Measurements from ENCODE around the gene NEURL1.
"Not testable (repeated sequence)": the region's sequence is repeated elsewhere in the genome, so short reads cannot be mapped to it uniquely, and the experiment has no call there.

NEURL1 gene

DNA sequence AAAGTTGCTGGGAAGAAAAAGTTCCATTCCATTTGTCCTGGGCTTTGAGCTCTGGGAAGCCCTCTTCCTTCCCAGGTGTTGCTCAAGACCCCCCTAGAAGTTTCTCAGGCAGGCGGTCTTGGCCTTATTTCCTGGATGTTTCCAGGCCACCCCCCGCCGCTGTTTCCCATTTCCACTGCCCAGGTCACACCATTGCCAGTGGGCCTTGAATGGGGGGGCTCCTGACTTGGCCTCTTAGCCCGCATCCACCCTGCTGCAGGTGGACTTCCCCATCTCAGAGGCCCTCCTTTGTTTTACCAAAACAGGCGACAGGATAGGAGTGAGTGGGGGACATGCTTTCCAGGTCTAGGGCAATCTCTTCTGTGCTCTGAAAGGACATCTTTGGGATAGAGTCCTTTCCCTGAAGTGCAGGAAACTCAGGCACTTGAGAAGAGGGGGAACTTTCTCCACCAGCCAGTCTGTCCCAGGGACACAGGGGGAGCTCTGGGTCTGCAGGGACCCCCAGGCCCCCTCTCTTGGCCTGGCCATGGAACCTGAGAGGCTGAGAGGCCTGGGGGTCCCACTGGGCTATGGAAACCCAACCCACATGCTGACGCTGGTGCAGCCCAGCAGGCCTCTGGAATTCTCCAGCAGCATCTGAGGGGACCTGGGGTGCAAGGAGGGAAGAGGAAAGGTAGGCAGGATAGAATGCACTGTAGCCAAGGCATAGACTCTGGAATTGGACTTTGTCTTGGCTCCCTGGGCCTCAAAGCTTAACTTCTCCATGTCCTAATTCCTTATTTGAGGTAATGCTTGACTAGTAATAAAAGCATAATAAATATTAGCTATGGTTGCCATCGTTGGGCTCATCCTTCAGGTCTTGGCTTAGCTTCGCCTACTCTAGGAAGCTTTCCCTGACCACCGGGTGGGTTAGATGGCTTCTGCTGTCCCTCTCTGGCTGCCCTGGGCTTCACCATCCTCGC is 17.6 kb downstream of the NEURL1 start:
- DNase-seq (ENCODE audit: insufficient read length, low spot score) (no peak), FAIRE-seq (no peak)
- TF ChIP-seq PAX5 (IDR thresholded peaks at IDR 0.05; ENCODE audit: insufficient read depth, low read length, severe bottlenecking) (no peak), SPI1 (IDR thresholded peaks at IDR 0.05; ENCODE audit: low read depth, low read length) (no peak), POLR2A (IDR thresholded peaks at IDR 0.05; ENCODE audit: low read depth, low read length) (no peak), TAF1 (IDR thresholded peaks at IDR 0.05; ENCODE audit: low read depth, low read length) (no peak), POLR2AphosphoS5 (IDR thresholded peaks at IDR 0.05; ENCODE audit: low read depth, low read length) (no peak), POU2F2 (IDR thresholded peaks at IDR 0.05; ENCODE audit: low read depth, low read length) (no peak)

DNA sequence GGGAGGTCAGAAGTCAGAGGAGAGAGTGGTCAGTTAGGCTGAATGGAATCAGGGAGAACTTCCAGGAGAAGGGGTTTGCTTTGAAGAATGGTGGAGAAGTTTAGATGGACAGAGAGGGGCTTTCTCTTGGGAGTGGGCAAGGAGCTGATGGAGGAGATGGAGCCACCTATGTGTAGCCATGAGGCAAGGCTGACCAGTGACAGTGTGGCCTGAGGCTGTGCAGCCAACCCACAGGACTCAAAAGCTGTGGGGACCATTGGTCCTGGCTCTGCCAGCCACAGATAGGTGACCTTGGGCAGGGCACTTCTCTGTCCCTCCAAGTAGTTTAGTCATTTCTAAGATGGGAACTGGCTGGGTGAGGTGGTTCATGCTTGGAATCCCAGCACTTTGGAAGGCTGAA is 18.7 kb downstream of the NEURL1 start:
- FAIRE-seq = no peak
- DNase-seq (ENCODE audit: insufficient read length, low spot score) = no peak
- no peak for TF ChIP-seq POLR2AphosphoS5 (IDR thresholded peaks at IDR 0.05; ENCODE audit: low read depth, low read length)

DNA sequence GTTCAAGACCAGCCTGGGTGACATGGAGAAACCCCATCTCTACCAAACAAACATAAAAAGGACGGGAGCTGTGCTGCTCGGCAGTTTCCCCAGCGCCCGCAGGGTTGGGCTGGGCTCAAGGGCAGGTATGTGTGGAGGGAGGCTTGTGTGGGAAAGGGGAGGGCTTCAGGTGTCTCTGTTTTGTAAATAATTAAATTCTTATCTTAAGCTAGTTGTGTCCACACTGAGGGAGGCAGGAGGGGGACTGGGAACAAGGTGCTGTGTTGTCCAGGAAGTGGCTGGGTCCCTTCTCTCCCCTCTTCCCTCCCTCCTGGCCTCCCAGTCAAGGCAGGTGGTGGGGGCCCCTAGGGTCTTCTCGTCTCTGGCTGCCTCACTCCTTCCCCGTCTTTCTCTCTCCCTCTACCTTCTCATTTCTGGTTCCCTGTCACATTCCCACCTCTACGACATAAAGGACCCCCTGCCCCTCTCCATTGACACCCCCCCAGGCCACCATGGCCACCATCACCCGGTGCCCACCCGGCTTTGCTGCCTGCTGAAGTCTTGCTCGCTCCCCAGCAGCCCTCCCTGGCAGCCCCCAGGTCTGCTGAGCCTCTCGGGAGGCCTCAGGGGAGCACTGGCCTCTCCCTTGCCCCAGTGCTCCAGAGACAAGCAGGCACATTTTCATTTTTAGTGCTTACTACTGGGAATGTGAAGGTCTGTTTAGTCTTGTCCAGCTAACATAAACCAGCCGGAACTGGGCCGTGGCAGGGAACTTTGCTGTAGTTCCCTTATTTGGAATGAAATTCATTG is 19.3 kb downstream of the NEURL1 start:
- no peak for FAIRE-seq
- DNase-seq (ENCODE audit: insufficient read length, low spot score) = no peak
- TF ChIP-seq TAF1 (IDR thresholded peaks at IDR 0.05; ENCODE audit: low read depth, low read length) = no peak
- TF ChIP-seq SPI1 (IDR thresholded peaks at IDR 0.05; ENCODE audit: low read depth, low read length) = no peak
- no peak for TF ChIP-seq POLR2A (IDR thresholded peaks at IDR 0.05; ENCODE audit: low read depth, low read length)
- TF ChIP-seq POLR2AphosphoS5 (IDR thresholded peaks at IDR 0.05; ENCODE audit: low read depth, low read length) = no peak

DNA sequence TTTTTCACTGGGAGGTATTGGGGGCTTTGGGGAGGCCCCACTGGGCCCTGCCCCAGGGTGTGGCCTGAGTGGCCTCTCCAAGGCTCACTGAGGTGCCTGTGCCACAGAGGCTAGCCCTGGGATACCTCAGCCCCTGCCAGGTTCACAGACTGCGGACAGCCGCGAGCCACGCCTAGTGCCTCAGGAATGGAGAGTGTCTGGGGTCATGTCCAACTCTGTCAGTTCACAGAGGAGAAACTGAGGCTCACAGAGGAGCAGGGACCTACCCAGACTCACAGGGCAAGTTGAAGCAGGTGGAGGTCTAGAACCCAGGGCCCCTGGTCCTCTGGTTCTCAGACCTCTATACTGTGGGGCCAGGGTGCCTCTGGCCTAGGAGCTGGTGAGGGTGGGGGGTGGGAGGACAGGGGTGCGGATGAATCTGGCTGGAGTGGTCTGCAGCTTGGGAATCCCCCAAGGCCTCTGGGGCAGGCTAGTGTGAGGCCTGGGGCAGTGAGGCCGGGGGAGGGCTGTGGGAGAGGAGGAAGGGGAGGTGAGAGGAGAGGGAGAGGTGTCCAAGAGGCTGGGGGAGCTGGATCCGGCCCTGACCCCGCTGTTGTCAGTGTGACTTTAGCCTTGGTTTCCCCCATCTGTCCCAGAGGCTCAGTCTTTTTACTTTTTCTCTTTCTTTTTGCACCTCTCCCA is 20.0 kb downstream of the NEURL1 start:
- DNase-seq (ENCODE audit: insufficient read length, low spot score) = no peak
- no peak for TF ChIP-seq POU2F2 (IDR thresholded peaks at IDR 0.05; ENCODE audit: low read depth, low read length)
- no peak for TF ChIP-seq TAF1 (IDR thresholded peaks at IDR 0.05; ENCODE audit: low read depth, low read length)
- TF ChIP-seq PAX5 (IDR thresholded peaks at IDR 0.05; ENCODE audit: insufficient read depth, low read length, severe bottlenecking) = no peak
- TF ChIP-seq SPI1 (IDR thresholded peaks at IDR 0.05; ENCODE audit: low read depth, low read length) = no peak
- FAIRE-seq = no peak

DNA sequence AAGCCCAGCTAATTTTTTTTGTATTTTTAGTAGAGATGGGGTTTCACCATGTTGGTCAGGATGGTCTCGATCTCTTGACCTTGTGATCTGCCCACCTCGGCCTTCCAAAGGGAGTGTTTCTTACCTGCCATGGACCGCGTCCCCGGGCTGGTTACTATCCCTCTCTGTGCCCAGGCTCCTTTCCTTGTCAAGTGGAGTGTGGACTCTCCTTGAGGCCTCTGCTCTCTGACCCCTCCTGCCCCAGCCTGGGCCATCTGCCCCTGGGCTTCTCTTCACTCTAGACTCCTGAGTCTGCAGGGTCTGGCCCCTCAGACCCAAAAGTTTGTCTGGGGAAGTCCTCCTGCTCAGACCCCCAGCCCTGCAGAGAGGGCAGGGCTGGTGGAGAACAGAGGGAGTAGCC is 20.7 kb downstream of the NEURL1 start:
- TF ChIP-seq POU2F2 (IDR thresholded peaks at IDR 0.05; ENCODE audit: low read depth, low read length) (no peak), SPI1 (IDR thresholded peaks at IDR 0.05; ENCODE audit: low read depth, low read length) (no peak), TAF1 (IDR thresholded peaks at IDR 0.05; ENCODE audit: low read depth, low read length) (no peak), PAX5 (IDR thresholded peaks at IDR 0.05; ENCODE audit: insufficient read depth, low read length, severe bottlenecking) (no peak), POLR2A (IDR thresholded peaks at IDR 0.05; ENCODE audit: low read depth, low read length) (no peak), POLR2AphosphoS5 (IDR thresholded peaks at IDR 0.05; ENCODE audit: low read depth, low read length) (no peak)
- DNase-seq (ENCODE audit: insufficient read length, low spot score) (no peak), FAIRE-seq (no peak)

DNA sequence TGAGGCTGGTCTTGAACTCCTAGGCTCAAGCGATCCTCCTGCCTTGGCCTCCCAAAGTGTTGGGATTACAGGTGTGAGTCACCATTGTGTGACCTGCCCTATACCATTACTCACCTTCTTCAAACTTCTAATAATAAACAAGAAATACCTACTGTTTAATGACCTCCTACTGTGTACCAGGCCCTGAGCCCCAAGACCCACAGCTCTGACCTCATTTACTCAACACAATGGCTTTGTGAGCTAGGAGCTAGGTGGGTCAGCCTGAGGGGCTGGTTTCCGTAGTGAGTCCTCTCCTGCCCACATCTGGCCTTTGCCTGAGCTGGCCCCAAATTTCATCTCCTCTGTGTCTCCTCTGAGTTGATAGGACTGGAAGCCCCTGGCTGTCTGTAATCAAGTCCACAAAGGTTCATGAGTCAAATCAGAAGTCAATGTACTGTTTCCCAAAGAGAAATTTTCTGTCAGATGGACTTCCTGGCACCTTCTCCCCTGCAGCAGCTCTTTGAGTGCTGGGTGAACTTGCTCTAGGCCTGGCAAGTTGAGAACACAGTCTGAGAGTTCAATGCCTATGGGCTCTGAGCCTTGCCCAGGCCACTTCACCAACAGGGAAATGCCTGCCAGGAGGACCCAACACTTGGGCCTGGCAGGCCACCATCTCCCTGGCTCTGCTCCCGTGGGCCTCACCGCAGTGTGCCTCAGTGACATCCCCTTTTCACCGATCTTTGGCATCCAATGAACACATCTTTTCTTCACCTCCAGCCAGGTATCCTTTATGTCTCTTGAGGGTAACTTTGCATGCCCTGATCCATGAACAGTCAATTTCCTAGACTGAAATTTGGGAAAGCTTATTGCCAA is 24.0 kb downstream of the NEURL1 start:
- no peak for FAIRE-seq
- DNase-seq (ENCODE audit: insufficient read length, low spot score) = no peak
- no peak for TF ChIP-seq TAF1 (IDR thresholded peaks at IDR 0.05; ENCODE audit: low read depth, low read length)
- TF ChIP-seq POLR2A (IDR thresholded peaks at IDR 0.05; ENCODE audit: low read depth, low read length) = no peak
- TF ChIP-seq SPI1 (IDR thresholded peaks at IDR 0.05; ENCODE audit: low read depth, low read length) = no peak
- TF ChIP-seq POU2F2 (IDR thresholded peaks at IDR 0.05; ENCODE audit: low read depth, low read length) = no peak
- TF ChIP-seq PAX5 (IDR thresholded peaks at IDR 0.05; ENCODE audit: insufficient read depth, low read length, severe bottlenecking) = no peak
- TF ChIP-seq POLR2AphosphoS5 (IDR thresholded peaks at IDR 0.05; ENCODE audit: low read depth, low read length) = no peak

DNA sequence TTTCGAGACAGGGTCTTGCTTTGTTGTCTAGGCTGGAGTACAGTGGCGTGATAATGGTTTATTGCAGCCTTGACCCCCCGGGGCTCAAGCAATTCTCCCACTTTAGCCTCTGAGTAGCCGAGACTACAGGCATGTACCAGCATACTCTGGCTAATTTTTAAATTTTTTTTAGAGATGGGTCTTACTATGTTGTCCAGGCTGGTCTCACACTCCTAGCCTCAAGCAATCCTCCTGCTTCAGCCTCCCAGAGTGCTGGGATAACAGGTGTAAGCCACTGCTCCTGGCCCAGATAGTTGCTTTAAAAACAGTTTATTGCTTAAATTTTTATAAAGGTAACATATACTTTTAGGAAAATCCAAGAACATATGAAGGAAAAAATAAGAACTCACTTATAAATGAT is 26.3 kb downstream of the NEURL1 start:
- DNase-seq (ENCODE audit: insufficient read length, low spot score) = no peak
- no peak for FAIRE-seq
- no peak for TF ChIP-seq POU2F2 (IDR thresholded peaks at IDR 0.05; ENCODE audit: low read depth, low read length)
- TF ChIP-seq PAX5 (IDR thresholded peaks at IDR 0.05; ENCODE audit: insufficient read depth, low read length, severe bottlenecking) = no peak
- TF ChIP-seq SPI1 (IDR thresholded peaks at IDR 0.05; ENCODE audit: low read depth, low read length) = no peak
- TF ChIP-seq POLR2A (IDR thresholded peaks at IDR 0.05; ENCODE audit: low read depth, low read length) = no peak
- no peak for TF ChIP-seq POLR2AphosphoS5 (IDR thresholded peaks at IDR 0.05; ENCODE audit: low read depth, low read length)
- no peak for TF ChIP-seq TAF1 (IDR thresholded peaks at IDR 0.05; ENCODE audit: low read depth, low read length)

DNA sequence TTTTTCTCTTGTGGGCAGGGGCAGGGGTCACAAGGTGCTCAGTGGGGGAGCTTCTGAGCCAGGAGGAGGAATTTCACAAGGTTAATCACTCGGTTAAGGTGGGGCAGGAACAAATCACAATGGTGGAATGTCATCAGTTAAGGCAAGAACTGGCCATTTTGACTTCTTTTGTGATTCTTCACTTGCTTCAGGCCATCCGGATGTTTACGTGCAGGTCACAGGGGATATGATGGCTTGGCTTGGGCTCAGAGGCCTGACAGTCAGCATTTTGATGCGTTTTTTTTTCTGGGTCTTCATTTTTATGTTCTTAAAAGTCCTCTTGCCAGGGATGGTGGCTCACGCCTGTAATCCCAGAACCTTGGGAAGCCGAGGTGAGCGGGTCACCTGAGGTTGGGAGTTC is 28.5 kb downstream of the NEURL1 start:
- DNase-seq (ENCODE audit: insufficient read length, low spot score); FAIRE-seq: not testable (repeated sequence)

DNA sequence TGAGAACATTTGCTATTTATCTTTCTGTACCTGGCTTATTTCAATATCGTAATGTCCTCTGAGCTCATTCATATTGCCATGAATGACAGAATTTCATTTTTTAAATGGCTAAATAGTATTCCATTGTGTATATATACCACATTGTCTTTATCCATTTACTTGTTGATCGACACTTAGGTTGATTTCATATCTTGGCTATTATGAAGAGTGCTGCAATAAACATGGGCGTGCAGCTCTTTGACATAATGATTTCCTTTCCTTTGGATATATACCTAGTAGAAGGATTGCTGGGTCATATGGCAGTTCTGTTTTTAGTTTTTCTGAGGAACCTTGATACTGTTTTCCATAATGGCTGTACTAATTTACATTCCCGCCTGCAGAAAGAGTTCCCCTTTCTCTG is 30.2 kb downstream of the NEURL1 start:
- DNase-seq (ENCODE audit: insufficient read length, low spot score) = no peak
- no peak for FAIRE-seq
- TF ChIP-seq POU2F2 (IDR thresholded peaks at IDR 0.05; ENCODE audit: low read depth, low read length) (no peak), POLR2AphosphoS5 (IDR thresholded peaks at IDR 0.05; ENCODE audit: low read depth, low read length) (no peak), POLR2A (IDR thresholded peaks at IDR 0.05; ENCODE audit: low read depth, low read length) (no peak), TAF1 (IDR thresholded peaks at IDR 0.05; ENCODE audit: low read depth, low read length) (no peak)

Data from GM12891 (cell line).